OCI-LY1 (cell line): Measurements from ENCODE around the gene CMTM2.
A peak's percentile ranks its signal among the peaks of the same experiment; 100 is the strongest.

Experiments
- H2AFZ ChIP-seq: fragments of 200-600 bp; sonication (generic), shearing (Covaris generic); 2 replicates; pipeline ENCODE4 v1.6.0; 2014; ENCODE audit warnings: antibody characterized with exemption, mild to moderate bottlenecking, low read length
- H3F3A ChIP-seq: fragments of 200-600 bp; sonication (generic), shearing (Covaris generic); 2 replicates; pipeline ENCODE4 v1.6.0; 2014; ENCODE audit warnings: mild to moderate bottlenecking, antibody characterized with exemption, low read length, moderate library complexity; ENCODE audit not compliant: insufficient read depth
- H3K27ac ChIP-seq: fragments of 200-600 bp; sonication (generic); 2 replicates; pipeline ENCODE4 v1.5.1; 2014; ENCODE audit warnings: low read length, mixed run types, mild to moderate bottlenecking, low read depth; ENCODE audit not compliant: poor library complexity, severe bottlenecking
- H3K27me3 ChIP-seq: fragments of 200-600 bp; sonication (generic); 2 replicates; pipeline ENCODE4 v1.6.0; 2014; ENCODE audit warnings: antibody characterized with exemption, mild to moderate bottlenecking, low read length, moderate library complexity; ENCODE audit not compliant: insufficient read depth
- H3K36me3 ChIP-seq: fragments of 200-600 bp; sonication (generic); 2 replicates; pipeline ENCODE4 v1.6.1; 2014; ENCODE audit warnings: mild to moderate bottlenecking, antibody characterized with exemption, low read length, moderate library complexity, mixed read lengths; ENCODE audit not compliant: insufficient read depth
- H3K4me1 ChIP-seq: fragments of 200-600 bp; sonication (generic); 2 replicates; pipeline ENCODE4 v1.5.1; 2014; ENCODE audit warnings: mild to moderate bottlenecking, low read length, moderate library complexity; ENCODE audit not compliant: insufficient read depth, severe bottlenecking
- H3K4me2 ChIP-seq: fragments of 200-600 bp; sonication (generic), shearing (Covaris generic); 2 replicates; pipeline ENCODE4 v1.6.1; 2014; ENCODE audit warnings: low read length
- H3K4me3 ChIP-seq: fragments of 200-600 bp; sonication (generic); 2 replicates; pipeline ENCODE4 v1.5.1; 2014; ENCODE audit warnings: low read length, low read depth, mild to moderate bottlenecking, mixed read lengths; ENCODE audit not compliant: poor library complexity, severe bottlenecking
- H3K79me2 ChIP-seq: fragments of 200-600 bp; shearing (Covaris generic); 2 replicates; pipeline ENCODE4 v1.6.1; 2016; ENCODE audit warnings: mixed run types, low read length, mixed read lengths; ENCODE audit not compliant: insufficient read depth
- H3K9ac ChIP-seq: fragments of 200-600 bp; sonication (generic), shearing (Covaris generic); 2 replicates; pipeline ENCODE4 v1.6.1; 2014; ENCODE audit warnings: mild to moderate bottlenecking, low read length, mixed read lengths
- H3K9me2 ChIP-seq: fragments of 200-600 bp; sonication (generic), shearing (Covaris generic); 2 replicates; pipeline ENCODE4 v1.6.1; 2014; ENCODE audit warnings: low read depth, mild to moderate bottlenecking, low read length, mixed read lengths
- H3K9me3 ChIP-seq: fragments of 200-600 bp; shearing (Covaris generic); 2 replicates; pipeline ENCODE4 v1.6.1; 2014; ENCODE audit warnings: low read length, mixed read lengths
- H4K20me1 ChIP-seq: fragments of 200-600 bp; sonication (generic), shearing (Covaris generic); 2 replicates; pipeline ENCODE4 v1.6.0; 2016; ENCODE audit warnings: mild to moderate bottlenecking, low read length; ENCODE audit not compliant: insufficient read depth
- CTCF ChIP-seq: fragments of 200-600 bp; sonication (generic), shearing (Covaris generic); IDR thresholded peaks from 2 replicates; pipeline ENCODE4 v1.5.1; 2017; ENCODE audit warnings: mild to moderate bottlenecking, antibody characterized with exemption, low read length, moderate library complexity, mixed read lengths
- EZH2 ChIP-seq: fragments of 200-600 bp; sonication (generic), shearing (Covaris generic); IDR thresholded peaks from 2 replicates; pipeline ENCODE4 v1.8.0; 2017; ENCODE audit warnings: borderline replicate concordance, mixed run types, mild to moderate bottlenecking, antibody characterized with exemption, low read length, moderate library complexity, mixed read lengths

The CMTM2 gene

DNA sequence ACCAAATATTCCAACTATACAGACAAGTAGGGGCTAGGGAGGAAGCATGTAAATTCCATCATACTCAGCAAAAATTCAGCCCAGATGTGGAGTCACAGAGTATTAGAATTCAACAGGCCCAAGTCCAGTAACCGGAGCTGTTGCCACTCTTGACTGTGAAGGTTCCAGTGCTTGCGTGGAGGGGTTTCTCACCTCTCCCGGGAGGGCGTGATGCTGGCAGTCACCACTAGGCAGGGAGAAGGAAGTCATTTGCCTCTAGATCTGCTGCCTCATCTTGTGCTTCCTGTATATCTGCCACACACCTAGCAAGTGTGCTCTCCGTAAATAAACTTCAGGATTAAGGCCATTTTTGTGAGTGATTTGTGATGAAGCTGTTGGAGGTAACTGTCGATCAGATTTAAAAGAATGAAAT, 27.9 kb upstream of the CMTM2 start:
- Histone ChIP-seq H3K4me1 (peaks cover 82% of the 10 kb centered on the region), H3F3A (no peaks in the 10 kb centered on the region; the same call in 1 of the 2 replicates), H3K4me3 (peak overlapping the region; percentile 65), H4K20me1 (no peaks in the 10 kb centered on the region), H3K27ac (peak overlapping the region; percentile 85), H3K9me2 (no peaks in the 10 kb centered on the region), H3K4me2 (peak overlapping the region; percentile 82), H3K27me3 (no peaks in the 10 kb centered on the region), H3K79me2 (peaks cover 24% of the 10 kb centered on the region), H3K9ac (peak overlapping the region; percentile 81), H3K36me3 (peaks cover 4% of the 10 kb centered on the region; the same call in 1 of the 2 replicates), H2AFZ (no peak overlapping the region), H3K9me3 (no peaks in the 10 kb centered on the region)
- TF ChIP-seq CTCF = peak; percentile 41; the same call in 1 of the 2 replicates
- TF ChIP-seq EZH2 = no peak

DNA sequence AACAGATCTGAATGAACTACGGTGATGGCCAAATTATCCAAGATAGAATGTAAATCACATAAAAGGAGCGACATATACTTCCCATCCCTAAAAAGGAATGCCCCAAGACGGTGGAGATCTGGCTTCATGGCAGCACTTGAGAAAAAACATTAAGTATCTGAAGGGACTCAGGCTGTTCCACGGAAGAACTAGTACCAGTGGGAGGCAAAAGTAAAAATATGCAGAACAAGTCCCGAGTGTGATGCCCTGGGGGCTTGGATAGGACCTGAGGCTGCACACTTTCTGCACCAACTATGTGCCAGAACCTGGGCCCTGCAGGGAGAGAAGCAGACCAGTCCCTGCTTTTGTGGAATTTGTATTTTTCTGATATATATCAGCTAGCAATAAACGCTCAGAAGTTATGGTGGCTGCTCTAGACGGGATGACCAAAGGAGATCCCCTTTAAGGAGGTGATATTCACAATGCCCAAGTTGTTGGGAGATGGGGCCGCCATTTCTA, 27.4 kb upstream of the CMTM2 start:
- Histone ChIP-seq H3K27ac (peak overlapping the region; percentile 85), H3K27me3 (no peaks in the 10 kb centered on the region), H2AFZ (no peak overlapping the region), H3K4me3 (peak overlapping the region; percentile 65), H3K36me3 (peaks cover 7% of the 10 kb centered on the region; the same call in 1 of the 2 replicates), H3K79me2 (peaks cover 25% of the 10 kb centered on the region), H4K20me1 (no peaks in the 10 kb centered on the region), H3F3A (no peaks in the 10 kb centered on the region; the same call in 1 of the 2 replicates), H3K4me2 (peak overlapping the region; percentile 82), H3K9me3 (no peaks in the 10 kb centered on the region), H3K4me1 (peaks cover 78% of the 10 kb centered on the region), H3K9ac (peak overlapping the region; percentile 81), H3K9me2 (no peaks in the 10 kb centered on the region)
- TF ChIP-seq CTCF (no peak), EZH2 (no peak)

- Histone ChIP-seq H3K9me3 (no peaks in the 10 kb centered on the region), H3K4me1 (peaks cover 71% of the 10 kb centered on the region), H3K9ac (peak within 1 kb of the TSS; percentile 81), H2AFZ (no peak within 1 kb of the TSS), H4K20me1 (no peaks in the 10 kb centered on the region), H3K36me3 (peaks cover 14% of the 10 kb centered on the region; the same call in 1 of the 2 replicates), H3K27me3 (no peaks in the 10 kb centered on the region), H3K9me2 (no peaks in the 10 kb centered on the region), H3K4me3 (peak within 1 kb of the TSS; percentile 65), H3K79me2 (peaks cover 25% of the 10 kb centered on the region), H3K4me2 (peak within 1 kb of the TSS; percentile 82), H3K27ac (peak within 1 kb of the TSS; percentile 85), H3F3A (no peaks in the 10 kb centered on the region; the same call in 1 of the 2 replicates)
- no peak for TF ChIP-seq CTCF
These were observed 26.7 kb upstream of the CMTM2 start, which contains the start of gene CKLF for GRCh38 chr16:66552286-66553177. Gene CKLF (plus strand): TSS chr16:66552576. CDS start chr16:66552716, 140 bp downstream.
